Psoas muscle (tissue), 8 donors: ENCODE measurements around the gene SAMD4A. TPM values are rescaled to one million over a fixed set of nuclear protein-coding genes. Genes with fewer than 3 reads are reported as not detected.
A peak's percentile ranks its signal among the peaks of the same experiment; 100 is the strongest.

Experiments used
- ATAC-seq, 4 donors: fragments of 200-7000 bp; cut with Tn5 transposase; one replicate each; pipeline ENCODE4 v1.9.1; 2020; ENCODE audit warnings: moderate library complexity in 3 of 4, mild to moderate bottlenecking in 2 of 4
- DNase-seq, 2 donors: peaks; one replicate each; pipeline ENCODE4 v3.0.0-alpha.2; 2020
- H3K27ac ChIP-seq: fragments of 200-600 bp; one replicate; pipeline ENCODE4 v1.8.0; 2022
- H3K27me3 ChIP-seq, 3 donors: fragments of 200-600 bp in 1 of 3; one replicate each; pipeline versions ENCODE4 v1.6.1 to v1.8.0; 2013 to 2022; ENCODE audit warnings: low read length in 2 of 3, mild to moderate bottlenecking in 2 of 3, moderate library complexity in 1 of 3; ENCODE audit not compliant: insufficient read depth in 3 of 3
- H3K36me3 ChIP-seq, 2 donors: fragments of 200-600 bp in 1 of 2; one replicate each; pipeline versions ENCODE4 v1.6.1 to v1.8.0; 2013 to 2022; ENCODE audit warnings: low read depth in 1 of 2, mild to moderate bottlenecking in 1 of 2, moderate library complexity in 1 of 2; ENCODE audit not compliant: insufficient read depth in 1 of 2
- H3K4me1 ChIP-seq: fragments of 200-600 bp; one replicate; pipeline ENCODE4 v1.8.0; 2022
- H3K4me3 ChIP-seq: fragments of 200-600 bp; one replicate; pipeline ENCODE4 v1.8.0; 2022; ENCODE audit warnings: mild to moderate bottlenecking
- H3K9me3 ChIP-seq: fragments of 200-600 bp; one replicate; pipeline ENCODE4 v1.8.0; 2022
- WGBS, 3 donors: extraction: QIAGEN DNeasy Blood & Tissue Kit; methylation state at CpG; one replicate each; pipeline versions ENCODE4 v1.1.6 to v1.1.7; 2013; 5-methylcytosine and 5-hydroxymethylcytosine counted together
- intact Hi-C, 2 donors: fragments of 100-400 bp; cut with DNase I; formaldehyde crosslinking; loops; one replicate each; pipeline versions ENCODE4 v1.11.0 to v1.14.2; 2022
- polyA plus RNA-seq, 3 donors: library from polyadenylated mRNA; stranded (reverse); fragments of 200-250 nt; gene quantifications; one replicate each; pipeline ENCODE4 v1.2.3, GENCODE V29; 2013
- total RNA-seq, 4 donors: library from RNA; stranded (reverse); fragmentation: NEBNext Ultra II Directional in 2 of 4; extraction: Animal tissue kit (Norgen Biotek cat#: 25700) in 2 of 4; gene quantifications; one replicate each; pipeline versions ENCODE4 v1.2.1 to v1.2.4, GENCODE V29; 2021 to 2023
- TF ChIP-seq, protein P1 (sequence below): fragments of 200-600 bp; IDR thresholded peaks from one replicate; pipeline ENCODE4 v1.8.0; 2022; ENCODE audit warnings: antibody characterized with exemption
- donor health status: healthy with polysubstance abuse.
- donor health status: DM: no; HTN: no; CAD: no; lungs with moderate emphysema.
- donor health status: Bipolar disorder and iron deficiency.
- donor health status: healthy.
- donor health status: DM: yes; HTN: yes; CAD: no.
- donor health status: DM: no; HTN: no; CAD: no.
- donor health status: DM: no; HTN: no; CAD: no.
- donor health status: DM: yes; HTN: yes; CAD: no.

The SAMD4A gene
- total and polyA plus RNA-seq, 7 donors, result 9.6 to 139 (median 67.9) TPM

- ATAC-seq (no peak), DNase-seq (no peak)
- 95 to 99% (median 97%) methylated on average over 2 of the region's 2 CpGs for WGBS, 3 donors
- H3K4me1 ChIP-seq, result peaks cover 80% of the 10 kb centered on the region
- intact Hi-C loops, result loop anchor here in 1 of 2 donors (5.0 kb wide), 1 partner anchor 35 kb away; no protein-coding TSS in a partner anchor
- peaks cover 0 to 12% of the 10 kb centered on the region in 2 donors for H3K36me3 ChIP-seq
- no peaks in the 10 kb centered on the region for H3K27me3 ChIP-seq
- no peak overlapping the region for H3K4me3 ChIP-seq
- peaks cover 8% of the 10 kb centered on the region for H3K9me3 ChIP-seq
- TF ChIP-seq, protein P1, sequence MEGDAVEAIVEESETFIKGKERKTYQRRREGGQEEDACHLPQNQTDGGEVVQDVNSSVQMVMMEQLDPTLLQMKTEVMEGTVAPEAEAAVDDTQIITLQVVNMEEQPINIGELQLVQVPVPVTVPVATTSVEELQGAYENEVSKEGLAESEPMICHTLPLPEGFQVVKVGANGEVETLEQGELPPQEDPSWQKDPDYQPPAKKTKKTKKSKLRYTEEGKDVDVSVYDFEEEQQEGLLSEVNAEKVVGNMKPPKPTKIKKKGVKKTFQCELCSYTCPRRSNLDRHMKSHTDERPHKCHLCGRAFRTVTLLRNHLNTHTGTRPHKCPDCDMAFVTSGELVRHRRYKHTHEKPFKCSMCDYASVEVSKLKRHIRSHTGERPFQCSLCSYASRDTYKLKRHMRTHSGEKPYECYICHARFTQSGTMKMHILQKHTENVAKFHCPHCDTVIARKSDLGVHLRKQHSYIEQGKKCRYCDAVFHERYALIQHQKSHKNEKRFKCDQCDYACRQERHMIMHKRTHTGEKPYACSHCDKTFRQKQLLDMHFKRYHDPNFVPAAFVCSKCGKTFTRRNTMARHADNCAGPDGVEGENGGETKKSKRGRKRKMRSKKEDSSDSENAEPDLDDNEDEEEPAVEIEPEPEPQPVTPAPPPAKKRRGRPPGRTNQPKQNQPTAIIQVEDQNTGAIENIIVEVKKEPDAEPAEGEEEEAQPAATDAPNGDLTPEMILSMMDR, result peak; percentile 37
- peak overlapping the region; percentile 99 for H3K27ac ChIP-seq
Observed at GRCh38 chr14:54572316-54572715, 5.4 kb downstream of the SAMD4A start.

GRCh38 chr14:54574528-54574927 is 7.6 kb downstream of the SAMD4A start:
- intact Hi-C loops, result loop anchor here in 1 of 2 donors (5.0 kb wide), 1 partner anchor 33 kb away; no protein-coding TSS in a partner anchor
- Histone ChIP-seq H3K36me3 (peaks cover 0 to 12% of the 10 kb centered on the region in 2 donors), H3K4me1 (peaks cover 85% of the 10 kb centered on the region), H3K9me3 (peaks cover 8% of the 10 kb centered on the region), H3K27ac (peak overlapping the region; percentile 25), H3K4me3 (no peak overlapping the region), H3K27me3 (no peaks in the 10 kb centered on the region)
- WGBS, 3 donors, result 51 to 83% (median 56%) methylated on average over 6 of the region's 6 CpGs
- ATAC-seq, result peak in 2 of 4 donors; percentile 52 to 57
- no peak for DNase-seq
- TF ChIP-seq, protein P1, result no peak

DNA sequence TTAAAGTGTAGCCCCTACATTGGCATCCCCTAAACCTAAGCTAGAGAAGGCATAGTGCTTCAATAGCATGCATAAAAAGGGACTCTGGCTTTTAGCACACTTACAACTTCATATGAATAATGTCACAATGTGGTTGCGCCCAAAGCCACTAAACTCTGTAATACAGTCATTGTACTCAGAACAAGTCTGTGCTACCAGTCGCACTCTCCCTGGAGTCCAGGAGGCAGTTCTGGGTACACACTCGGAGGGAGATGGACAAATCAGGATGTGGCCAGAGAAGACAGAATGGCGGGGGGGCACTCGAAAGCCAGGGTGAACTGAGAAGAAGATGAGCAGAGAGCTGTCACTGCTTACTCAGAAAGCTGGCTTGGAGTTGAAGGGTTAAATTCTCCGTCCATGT is 10.6 kb downstream of the SAMD4A start:
- H3K27ac ChIP-seq, result peak overlapping the region; percentile 32
- peaks cover 0 to 7% of the 10 kb centered on the region in 2 donors for H3K36me3 ChIP-seq
- no peak for ATAC-seq
- peaks cover 77% of the 10 kb centered on the region for H3K4me1 ChIP-seq
- no peak for DNase-seq
- intact Hi-C loops, result loop anchor here in 1 of 2 donors (5.0 kb wide), 1 partner anchor 35 kb away; no protein-coding TSS in a partner anchor
- H3K27me3 ChIP-seq, result no peaks in the 10 kb centered on the region
- H3K9me3 ChIP-seq, result peaks cover 3% of the 10 kb centered on the region
- TF ChIP-seq, protein P1, result no peak
- WGBS, 3 donors, result 87 to 91% (median 89%) methylated on average over 6 of the region's 6 CpGs
- no peak overlapping the region for H3K4me3 ChIP-seq

DNA sequence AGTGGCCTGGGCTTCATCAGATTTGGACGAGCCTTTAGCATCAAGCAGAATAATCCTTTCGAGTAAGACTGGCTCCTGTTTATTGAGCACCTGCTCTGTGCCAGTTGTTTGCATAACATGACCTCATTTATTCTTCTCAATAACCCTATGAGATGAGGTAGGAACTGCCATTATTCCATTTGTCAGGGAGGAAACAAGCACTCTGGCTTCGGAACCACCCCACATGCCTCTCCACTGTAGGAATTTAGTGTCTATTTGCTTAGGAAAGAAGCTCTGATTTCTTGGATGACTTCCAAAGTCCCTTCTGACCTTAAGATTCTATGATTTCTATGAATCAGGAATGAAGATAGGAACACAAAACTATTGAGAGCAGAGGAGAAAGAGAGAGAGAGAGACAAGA is 11.0 kb downstream of the SAMD4A start:
- peaks cover 0 to 7% of the 10 kb centered on the region in 2 donors for H3K36me3 ChIP-seq
- DNase-seq (no peak), ATAC-seq (no peak)
- TF ChIP-seq, protein P1, result no peak
- no peaks in the 10 kb centered on the region for H3K27me3 ChIP-seq
- no peaks in the 10 kb centered on the region for H3K9me3 ChIP-seq
- intact Hi-C loops, result loop anchor here in 1 of 2 donors (5.0 kb wide), 1 partner anchor 34 kb away; no protein-coding TSS in a partner anchor
- peaks cover 82% of the 10 kb centered on the region for H3K4me1 ChIP-seq
- 35 to 47% (median 35%) methylated on average over 3 of the region's 3 CpGs for WGBS, 3 donors
- peak overlapping the region; percentile 51 for H3K27ac ChIP-seq
- no peak overlapping the region for H3K4me3 ChIP-seq

DNA sequence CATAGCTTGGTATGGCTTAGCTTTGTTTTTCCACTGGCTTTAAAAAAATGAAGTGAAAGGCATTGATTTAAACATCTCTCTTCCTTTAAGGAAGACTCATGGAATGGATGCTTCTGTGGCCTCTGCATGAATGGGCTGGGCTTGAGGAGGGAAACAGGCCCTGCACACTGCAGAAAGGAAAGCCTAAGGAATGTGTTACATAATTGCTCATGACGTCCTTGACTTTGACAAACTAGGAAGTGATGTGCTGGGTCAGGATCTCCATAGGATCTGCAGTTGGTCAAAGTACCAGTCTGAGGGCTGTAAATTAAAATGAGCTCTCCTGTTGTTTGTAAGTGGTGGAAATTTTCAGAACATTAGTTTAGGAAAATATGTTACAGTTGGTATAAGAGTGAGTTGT is 12.7 kb downstream of the SAMD4A start:
- H3K36me3 ChIP-seq, result no peaks in the 10 kb centered on the region
- H3K4me3 ChIP-seq, result no peak overlapping the region
- peak overlapping the region; percentile 39 for H3K27ac ChIP-seq
- peak; percentile 49 to 74 (median 60) for ATAC-seq
- peaks cover 81% of the 10 kb centered on the region for H3K4me1 ChIP-seq
- WGBS, 3 donors, result 0 to 14% (median 6%) methylated on average over 1 of the region's 1 CpG
- H3K9me3 ChIP-seq, result no peaks in the 10 kb centered on the region
- no peaks in the 10 kb centered on the region for H3K27me3 ChIP-seq
- TF ChIP-seq, protein P1, result no peak
- no peak for DNase-seq
- intact Hi-C loops, result loop anchor here in 1 of 2 donors (5.0 kb wide), 2 partner anchors 33 to 43 kb away; no protein-coding TSS in a partner anchor
